Fibroblast of villous mesenchyme (primary cell): Measurements from ENCODE around the gene PIP5K1C. TPM values are rescaled to one million over a fixed set of nuclear protein-coding genes. Genes with fewer than 3 reads are reported as not detected.
"Not testable (repeated sequence)": the region's sequence is repeated elsewhere in the genome, so short reads cannot be mapped to it uniquely, and the experiment has no call there.

Experiments
- DNase-seq: peaks from one replicate; pipeline ENCODE4 v3.0.0-alpha.2; 2010; ENCODE audit warnings: low read depth
- H3K4me3 ChIP-seq: 2 replicates; pipeline ENCODE4 v1.5.1; 2011; ENCODE audit warnings: low read depth, mild to moderate bottlenecking, low read length
- CTCF ChIP-seq: IDR thresholded peaks from 2 replicates; pipeline ENCODE4 v1.5.1; 2012; ENCODE audit warnings: low read depth, mild to moderate bottlenecking, low read length; ENCODE audit not compliant: insufficient read depth
- total RNA-seq: library from RNA; depleted of rRNA; stranded (reverse); fragments of >200 nt; gene quantifications from 2 replicates; pipeline ENCODE4 v1.2.3, GENCODE V29; 2012

The PIP5K1C gene
- total RNA-seq, 1 donor = 46.2 TPM

DNA sequence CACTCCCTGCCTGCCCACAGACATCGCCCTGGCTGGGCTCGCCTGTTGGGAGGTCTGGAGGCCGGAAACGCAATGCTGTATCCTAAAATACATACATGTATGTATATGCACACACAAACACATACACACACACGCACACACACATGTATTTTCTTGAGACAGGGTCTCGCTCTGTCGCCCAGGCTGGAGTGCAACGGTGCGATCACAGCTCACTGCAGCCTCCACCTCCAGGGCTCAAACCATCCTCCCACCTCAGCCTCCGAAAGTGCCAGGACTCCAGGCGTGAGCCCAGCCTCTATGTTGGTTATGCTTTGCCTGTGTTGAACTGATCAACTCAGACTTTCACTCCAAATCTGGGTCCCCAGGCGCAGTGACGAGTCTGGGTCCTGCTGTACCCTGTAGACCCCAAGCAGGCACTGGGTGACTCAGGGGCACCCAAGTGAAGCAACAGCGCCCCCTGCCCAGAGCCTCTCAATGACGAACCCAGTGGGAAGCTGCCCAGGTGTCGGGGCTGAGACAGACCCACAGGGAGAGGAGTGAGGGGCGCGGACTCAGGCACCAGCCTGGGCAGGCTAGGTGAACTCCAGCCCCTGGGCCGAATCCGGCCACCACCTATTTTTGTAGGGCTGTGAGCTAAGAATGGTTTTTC, 46.3 kb downstream of the PIP5K1C start:
- H3K4me3 ChIP-seq = no peak overlapping the region
- TF ChIP-seq CTCF = peak; percentile 31
- no peak for DNase-seq

- no peak for DNase-seq
- H3K4me3 ChIP-seq = no peak overlapping the region
- TF ChIP-seq CTCF = no peak
Observed at GRCh38 chr19:3653081-3653795, 47.0 kb downstream of the PIP5K1C start.

- TF ChIP-seq CTCF = no peak
- no peak overlapping the region for H3K4me3 ChIP-seq
- DNase-seq = no peak
Observed at GRCh38 chr19:3652422-3652821, 47.8 kb downstream of the PIP5K1C start.

GRCh38 chr19:3651684-3652083, 48.6 kb downstream of the PIP5K1C start:
- no peak overlapping the region for H3K4me3 ChIP-seq
- no peak for TF ChIP-seq CTCF

DNA sequence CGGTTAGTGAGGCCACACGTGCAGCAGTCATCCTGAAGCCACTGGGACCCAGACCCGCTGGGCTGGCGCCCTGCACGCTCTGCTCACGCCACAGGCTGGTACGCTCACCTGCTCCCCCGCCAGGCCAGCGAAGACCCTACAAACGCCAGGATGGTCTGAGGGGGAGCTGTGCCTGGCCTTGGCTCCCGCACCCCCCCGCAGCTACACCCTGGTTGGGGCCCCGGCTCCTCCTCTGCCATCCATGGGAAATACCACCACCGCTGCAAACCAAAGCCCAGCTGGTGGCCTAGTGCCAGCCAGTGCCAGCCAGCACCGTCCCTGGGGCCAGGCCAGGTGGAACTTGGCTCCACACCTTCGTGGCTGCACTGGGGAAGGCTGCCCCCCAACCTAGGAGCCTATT, 50.4 kb downstream of the PIP5K1C start:
- no peak for TF ChIP-seq CTCF
- no peak for DNase-seq
- H3K4me3 ChIP-seq = no peak overlapping the region

More at GRCh38 chr19:3651684-3652083, 48.6 kb downstream of the PIP5K1C start:
- no peak for DNase-seq

- DNase-seq = no peak
- no peak for TF ChIP-seq CTCF
- no peak overlapping the region for H3K4me3 ChIP-seq
Observed at GRCh38 chr19:3648037-3648905, 52.0 kb downstream of the PIP5K1C start.

DNA sequence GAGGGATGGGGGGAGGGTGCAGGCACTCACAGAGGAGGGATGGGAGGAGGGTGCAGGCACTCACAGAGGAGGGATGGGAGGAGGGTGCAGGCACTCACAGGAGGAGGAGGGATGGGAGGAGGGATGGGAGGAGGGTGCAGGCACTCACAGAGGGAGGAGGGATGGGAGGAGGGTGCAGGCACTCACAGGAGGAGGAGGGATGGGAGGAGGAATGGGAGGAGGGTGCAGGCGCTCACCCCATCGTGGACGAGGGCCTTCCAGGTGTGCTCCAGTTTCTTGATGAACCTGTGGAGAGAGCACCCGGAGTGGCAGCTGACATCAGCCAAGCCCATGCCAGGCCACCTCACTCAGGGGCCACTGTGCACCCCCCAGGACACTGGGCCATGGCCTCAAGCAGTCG, 53.2 kb downstream of the PIP5K1C start:
- not testable (repeated sequence) for DNase-seq, H3K4me3 ChIP-seq
